GM12878 (cell line): Measurements from ENCODE around the gene PIGZ. TPM values are rescaled to one million over a fixed set of nuclear protein-coding genes. Genes with fewer than 3 reads are reported as not detected.

ENCODE experiments used
- CBX5 ChIP-seq: sonication (generic); IDR thresholded peaks from 2 replicates; pipeline ENCODE4 v1.6.1; 2016; ENCODE audit warnings: low read depth, moderate library complexity, mild to moderate bottlenecking, inconsistent platforms
- EED ChIP-seq: sonication (generic); IDR thresholded peaks from 2 replicates; pipeline ENCODE4 v1.6.1; 2016; ENCODE audit warnings: antibody characterized with exemption, low read depth
- EGR1 ChIP-seq, 2 experiments: IDR thresholded peaks; 1 replicate in 1 of 2; 2 replicates in 1 of 2; pipeline ENCODE4 v1.6.1; 2011 to 2012; ENCODE audit warnings: low read depth in 2 of 2, low read length in 2 of 2, borderline replicate concordance in 1 of 2, mild to moderate bottlenecking in 1 of 2, moderate library complexity in 1 of 2
- ETV6 ChIP-seq, 2 experiments: fragments of 450-650 bp in 1 of 2; IDR thresholded peaks in 1 of 2; conservative IDR thresholded peaks in 1 of 2; 2 replicates each; pipeline ENCODE4 v1.6.1; 2014; ENCODE audit warnings: antibody characterized with exemption in 1 of 2, borderline replicate concordance in 1 of 2, low read depth in 1 of 2, mild to moderate bottlenecking in 1 of 2, moderate library complexity in 1 of 2
- GABPA ChIP-seq: IDR thresholded peaks from 2 replicates; pipeline ENCODE4 v1.6.1; 2014; ENCODE audit warnings: antibody characterized with exemption, low read depth, mild to moderate bottlenecking, inconsistent platforms
- HDAC2 ChIP-seq: fragments of 200-600 bp; sonication (generic); IDR thresholded peaks from 2 replicates; pipeline ENCODE4 v1.6.1; 2017
- JUNB ChIP-seq: IDR thresholded peaks from 2 replicates; pipeline ENCODE4 v1.6.1; 2016; ENCODE audit warnings: antibody characterized with exemption, mild to moderate bottlenecking
- MYB ChIP-seq: fragments of 150-350 bp; IDR thresholded peaks from 2 replicates; pipeline ENCODE4 v1.6.1; 2014; ENCODE audit warnings: mild to moderate bottlenecking, low read depth, low read length, borderline replicate concordance
- MYC ChIP-seq: IDR thresholded peaks from 2 replicates; pipeline ENCODE4 v1.6.1; 2011; ENCODE audit warnings: mild to moderate bottlenecking, low read length, moderate library complexity, inconsistent platforms; ENCODE audit not compliant: insufficient read depth, insufficient replicate concordance, insufficient read length, severe bottlenecking
- NR2F1 ChIP-seq: fragments of 450-650 bp; conservative IDR thresholded peaks from 2 replicates; pipeline ENCODE4 v1.6.1; 2017; ENCODE audit warnings: mild to moderate bottlenecking
- PAX8 ChIP-seq: fragments of 450-650 bp; IDR thresholded peaks from 2 replicates; pipeline ENCODE4 v1.6.1; 2017; ENCODE audit warnings: mild to moderate bottlenecking, moderate library complexity
- RBBP5 ChIP-seq: fragments of 200-600 bp; sonication (generic); conservative IDR thresholded peaks from 2 replicates; pipeline ENCODE4 v1.6.1; 2016
- REST ChIP-seq: IDR thresholded peaks from 2 replicates; pipeline ENCODE4 v1.6.1; 2012; ENCODE audit warnings: mild to moderate bottlenecking, low read depth, low read length
- SKIL ChIP-seq: fragments of 450-650 bp; IDR thresholded peaks from 2 replicates; pipeline ENCODE4 v1.6.1; 2017; ENCODE audit warnings: mild to moderate bottlenecking, low read depth, inconsistent platforms; ENCODE audit not compliant: poor library complexity, severe bottlenecking
- SUZ12 ChIP-seq: fragments of 200-600 bp; sonication (generic); IDR thresholded peaks from one replicate; pipeline ENCODE4 v1.6.1; 2018; ENCODE audit warnings: antibody characterized with exemption, mild to moderate bottlenecking; ENCODE audit not compliant: unreplicated experiment
- TCF3 ChIP-seq: IDR thresholded peaks from 2 replicates; pipeline ENCODE4 v1.6.1; 2012; ENCODE audit warnings: low read depth, mild to moderate bottlenecking, low read length, borderline replicate concordance; ENCODE audit not compliant: insufficient read depth
- polyA plus RNA-seq, 11 experiments: library from polyadenylated mRNA; depleted of rRNA in 4 of 11; unstranded in 6 of 11; stranded (reverse) in 5 of 11; fragments of >200 nt; fragmentation: Nextera tagmentation in 4 of 11; fragmentation: Illumina TruSeq in 1 of 11; extraction: Ambion mirVana in 4 of 11; extraction: Trizol in 1 of 11; gene quantifications; 1 replicate in 1 of 11; 2 replicates in 10 of 11; pipeline versions ENCODE4 v1.2.1 to v1.2.3, GENCODE V29; 2011 to 2016; ENCODE audit warnings: inconsistent platforms in 2 of 11, missing spikeins in 2 of 11, low read depth in 1 of 11
- total RNA-seq, 4 experiments: library from RNA; depleted of rRNA in 3 of 4; stranded (reverse); fragments of >200 nt in 3 of 4; fragmentation: Illumina TruSeq in 1 of 4; extraction: Trizol in 1 of 4; gene quantifications; 2 replicates each; pipeline versions ENCODE4 v1.2.1 to v1.2.3, GENCODE V29; 2013 to 2021
- TF ChIP-seq, protein P1 (sequence below): fragments of 450-650 bp; formaldehyde crosslinking; IDR thresholded peaks from 2 replicates; pipeline ENCODE4 v1.5.0; 2022; ENCODE audit warnings: mild to moderate bottlenecking, missing genetic modification characterization
- TF ChIP-seq, protein P2 (sequence below): fragments of 450-650 bp; IDR thresholded peaks from 2 replicates; pipeline ENCODE4 v1.6.1; 2016; ENCODE audit warnings: mild to moderate bottlenecking

PIGZ gene
- total and polyA plus RNA-seq, 10 of the 15 experiments (the other 5 are each of a cell fraction or from before 2014, with no cell fraction given): 0.06 to 1.2 (median 0.64) TPM

- TF ChIP-seq REST (0 out of 2 replicates have a peak, but pooled peaks have one; percentile 10), JUNB (no peak), ETV6 (conservative IDR thresholded peaks at IDR 0.05 in 1 of 2, IDR thresholded peaks at IDR 0.05 in 1 of 2; ENCODE audit: borderline replicate concordance in 1 of 2, low read depth in 1 of 2) (peak in 1 of 2 experiments; percentile 56; a peak in 1 of 4 replicates), SKIL (peak; percentile 45), RBBP5 (no peak), SUZ12 (no peak), MYC (peak; percentile 93), HDAC2 (0 out of 2 replicates have a peak, but pooled peaks have one; percentile 15), EED (peak; percentile 17; the same call in 1 of the 2 replicates), EGR1 (IDR thresholded peaks at IDR 0.05; ENCODE audit: borderline replicate concordance in 1 of 2, low read depth in 2 of 2, low read length in 2 of 2) (peak in 1 of 2 experiments; percentile 54; a peak in 1 of 3 replicates), PAX8 (no peak), MYB (no peak), TCF3 (no peak), CBX5 (peak; percentile 86; the same call in 1 of the 2 replicates), NR2F1 (peak; percentile 95), GABPA (peak; percentile 93)
- TF ChIP-seq, protein P1, sequence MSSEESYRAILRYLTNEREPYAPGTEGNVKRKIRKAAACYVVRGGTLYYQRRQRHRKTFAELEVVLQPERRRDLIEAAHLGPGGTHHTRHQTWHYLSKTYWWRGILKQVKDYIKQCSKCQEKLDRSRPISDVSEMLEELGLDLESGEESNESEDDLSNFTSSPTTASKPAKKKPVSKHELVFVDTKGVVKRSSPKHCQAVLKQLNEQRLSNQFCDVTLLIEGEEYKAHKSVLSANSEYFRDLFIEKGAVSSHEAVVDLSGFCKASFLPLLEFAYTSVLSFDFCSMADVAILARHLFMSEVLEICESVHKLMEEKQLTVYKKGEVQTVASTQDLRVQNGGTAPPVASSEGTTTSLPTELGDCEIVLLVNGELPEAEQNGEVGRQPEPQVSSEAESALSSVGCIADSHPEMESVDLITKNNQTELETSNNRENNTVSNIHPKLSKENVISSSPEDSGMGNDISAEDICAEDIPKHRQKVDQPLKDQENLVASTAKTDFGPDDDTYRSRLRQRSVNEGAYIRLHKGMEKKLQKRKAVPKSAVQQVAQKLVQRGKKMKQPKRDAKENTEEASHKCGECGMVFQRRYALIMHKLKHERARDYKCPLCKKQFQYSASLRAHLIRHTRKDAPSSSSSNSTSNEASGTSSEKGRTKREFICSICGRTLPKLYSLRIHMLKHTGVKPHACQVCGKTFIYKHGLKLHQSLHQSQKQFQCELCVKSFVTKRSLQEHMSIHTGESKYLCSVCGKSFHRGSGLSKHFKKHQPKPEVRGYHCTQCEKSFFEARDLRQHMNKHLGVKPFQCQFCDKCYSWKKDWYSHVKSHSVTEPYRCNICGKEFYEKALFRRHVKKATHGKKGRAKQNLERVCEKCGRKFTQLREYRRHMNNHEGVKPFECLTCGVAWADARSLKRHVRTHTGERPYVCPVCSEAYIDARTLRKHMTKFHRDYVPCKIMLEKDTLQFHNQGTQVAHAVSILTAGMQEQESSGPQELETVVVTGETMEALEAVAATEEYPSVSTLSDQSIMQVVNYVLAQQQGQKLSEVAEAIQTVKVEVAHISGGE (CRISPR knock-in tag): peak; percentile 77
- TF ChIP-seq, protein P2, sequence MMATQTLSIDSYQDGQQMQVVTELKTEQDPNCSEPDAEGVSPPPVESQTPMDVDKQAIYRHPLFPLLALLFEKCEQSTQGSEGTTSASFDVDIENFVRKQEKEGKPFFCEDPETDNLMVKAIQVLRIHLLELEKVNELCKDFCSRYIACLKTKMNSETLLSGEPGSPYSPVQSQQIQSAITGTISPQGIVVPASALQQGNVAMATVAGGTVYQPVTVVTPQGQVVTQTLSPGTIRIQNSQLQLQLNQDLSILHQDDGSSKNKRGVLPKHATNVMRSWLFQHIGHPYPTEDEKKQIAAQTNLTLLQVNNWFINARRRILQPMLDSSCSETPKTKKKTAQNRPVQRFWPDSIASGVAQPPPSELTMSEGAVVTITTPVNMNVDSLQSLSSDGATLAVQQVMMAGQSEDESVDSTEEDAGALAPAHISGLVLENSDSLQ: no peak
Measured at GRCh38 chr3:196942226-196942914, 26.3 kb downstream of the PIGZ start, which contains the start of gene NCBP2 (continued).
